Muscle layer of duodenum (tissue), 2 donors: ENCODE measurements around the gene GABBR1.
"Not testable (repeated sequence)": the region's sequence is repeated elsewhere in the genome, so short reads cannot be mapped to it uniquely, and the experiment has no call there.

Experiments used
- H3K27ac ChIP-seq: one replicate; pipeline ENCODE4 v1.7.0; 2013; ENCODE audit warnings: mild to moderate bottlenecking, low read length
- H3K27me3 ChIP-seq: one replicate; pipeline ENCODE4 v1.7.0; 2013; ENCODE audit warnings: low read depth, mild to moderate bottlenecking, control low read depth, low read length
- H3K36me3 ChIP-seq, 2 donors: one replicate each; pipeline ENCODE4 v1.7.0; 2013; ENCODE audit warnings: low read length in 2 of 2, control low read depth in 1 of 2, mild to moderate bottlenecking in 1 of 2; ENCODE audit not compliant: insufficient read depth in 2 of 2, control insufficient read depth in 1 of 2
- H3K4me1 ChIP-seq, 2 donors: one replicate each; pipeline ENCODE4 v1.7.0; 2013; ENCODE audit warnings: low read length in 2 of 2, mild to moderate bottlenecking in 2 of 2, control low read depth in 1 of 2, moderate library complexity in 1 of 2; ENCODE audit not compliant: insufficient read depth in 2 of 2, control insufficient read depth in 1 of 2
- H3K4me3 ChIP-seq, 2 donors: one replicate each; pipeline ENCODE4 v1.7.0; 2013; ENCODE audit warnings: low read length in 2 of 2, low read depth in 1 of 2, mild to moderate bottlenecking in 1 of 2
- H3K9me3 ChIP-seq, 2 donors: one replicate each; pipeline ENCODE4 v1.7.0; 2013; ENCODE audit warnings: low read length in 2 of 2, control low read depth in 1 of 2, mild to moderate bottlenecking in 1 of 2; ENCODE audit not compliant: control insufficient read depth in 1 of 2
- donor health status: healthy.

GABBR1 gene

GRCh38 chr6:29671026-29671425, 38.0 kb upstream of the GABBR1 start:
- Histone ChIP-seq H3K4me3 (no peak overlapping the region), H3K9me3 (no peaks in the 10 kb centered on the region), H3K36me3 (no peaks in the 10 kb centered on the region), H3K27ac (no peak overlapping the region), H3K27me3 (no peaks in the 10 kb centered on the region), H3K4me1 (no peaks in the 10 kb centered on the region)

DNA sequence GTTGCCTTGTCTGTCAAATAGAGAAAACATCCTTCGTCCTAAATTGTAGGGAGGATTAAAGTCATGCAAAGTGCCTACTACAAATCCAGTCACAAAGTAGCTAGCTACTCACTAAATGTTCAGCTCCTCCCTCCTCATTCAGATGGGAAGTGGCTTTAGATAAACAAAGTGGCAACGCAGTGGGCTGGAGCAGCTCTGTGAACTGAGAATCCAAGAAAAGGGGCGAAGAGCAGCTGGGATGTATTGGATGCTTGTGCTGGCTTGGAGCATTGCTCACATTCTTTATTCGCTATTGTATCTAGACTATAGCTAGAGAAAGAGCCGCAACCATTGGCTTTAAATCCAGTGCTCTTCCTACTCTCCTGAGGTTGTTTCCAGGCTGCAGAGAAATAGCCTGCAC, 34.2 kb upstream of the GABBR1 start:
- Histone ChIP-seq H3K9me3 (no peaks in the 10 kb centered on the region), H3K4me3 (no peak overlapping the region), H3K27ac (no peak overlapping the region), H3K27me3 (no peaks in the 10 kb centered on the region), H3K4me1 (no peaks in the 10 kb centered on the region), H3K36me3 (no peaks in the 10 kb centered on the region)

DNA sequence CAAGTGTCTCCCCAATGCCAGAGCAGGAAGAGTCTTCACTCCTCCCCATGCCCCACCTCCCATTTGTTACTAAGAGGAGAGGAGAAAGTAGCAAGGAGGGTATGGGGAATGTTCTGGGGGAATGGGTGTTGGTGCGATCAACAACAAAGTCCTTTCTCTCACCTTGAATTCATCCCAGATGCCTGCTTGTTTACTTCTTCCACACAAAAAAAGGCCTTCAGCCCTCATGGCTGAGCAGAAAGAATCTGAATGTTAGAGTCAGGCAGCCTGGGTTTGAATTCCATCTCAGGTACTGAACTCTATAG, 33.8 kb upstream of the GABBR1 start:
- no peak overlapping the region for H3K27ac ChIP-seq

DNA sequence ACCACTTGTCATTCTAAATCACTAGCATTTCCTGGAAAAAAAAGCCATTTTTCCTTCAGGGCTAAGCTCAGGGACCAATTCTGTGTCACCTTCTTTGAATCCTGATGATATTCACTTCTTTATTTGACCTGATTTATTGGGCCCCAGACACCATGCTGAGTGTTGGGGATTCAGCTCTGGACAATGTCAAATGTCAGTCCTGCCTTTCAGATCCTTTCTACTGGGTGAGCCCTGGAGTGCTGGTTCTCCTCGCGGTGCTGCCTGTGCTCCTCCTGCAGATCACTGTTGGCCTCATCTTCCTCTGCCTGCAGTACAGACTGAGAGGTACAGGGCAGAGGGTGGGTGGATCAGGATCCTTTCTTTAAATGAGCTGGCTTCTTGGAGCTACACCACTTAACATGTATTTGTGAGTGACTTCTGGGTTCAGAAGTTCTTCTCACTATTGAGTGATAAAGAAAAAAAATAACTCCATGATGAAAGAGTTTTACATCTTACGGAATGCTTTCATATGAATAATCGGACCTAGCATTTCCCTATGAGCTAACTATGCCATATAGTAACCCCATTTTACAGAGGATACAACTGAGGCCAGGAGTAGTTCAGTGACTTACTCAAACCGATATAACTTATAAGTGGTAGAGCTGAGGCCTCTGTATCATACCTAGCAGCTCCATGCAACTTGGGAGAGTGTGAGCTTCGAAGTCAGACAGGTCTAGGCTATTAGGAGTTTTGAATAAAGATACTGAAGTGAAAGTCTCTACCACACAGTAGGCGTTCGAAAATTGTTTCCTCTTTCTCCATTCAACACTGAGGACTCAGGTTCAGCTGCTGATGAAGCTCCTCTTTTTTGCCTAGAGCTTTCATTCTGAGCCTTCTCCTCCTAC, 33.2 kb upstream of the GABBR1 start:
- no peaks in the 10 kb centered on the region for H3K9me3 ChIP-seq
- H3K4me1 ChIP-seq: no peaks in the 10 kb centered on the region
- no peak overlapping the region for H3K27ac ChIP-seq
- H3K4me3 ChIP-seq: no peak overlapping the region
- H3K36me3 ChIP-seq: no peaks in the 10 kb centered on the region
- no peaks in the 10 kb centered on the region for H3K27me3 ChIP-seq

More for the DNA sequence above, 33.8 kb upstream of the GABBR1 start:
- Histone ChIP-seq H3K4me3 (no peak overlapping the region), H3K36me3 (no peaks in the 10 kb centered on the region), H3K9me3 (no peaks in the 10 kb centered on the region), H3K4me1 (no peaks in the 10 kb centered on the region), H3K27me3 (no peaks in the 10 kb centered on the region)

- H3K36me3 ChIP-seq: no peaks in the 10 kb centered on the region
- no peaks in the 10 kb centered on the region for H3K9me3 ChIP-seq
- H3K4me1 ChIP-seq: no peaks in the 10 kb centered on the region
- no peak overlapping the region for H3K4me3 ChIP-seq
- H3K27me3 ChIP-seq: no peaks in the 10 kb centered on the region
- H3K27ac ChIP-seq: no peak overlapping the region
Measured at GRCh38 chr6:29663300-29664042, 30.5 kb upstream of the GABBR1 start.

DNA sequence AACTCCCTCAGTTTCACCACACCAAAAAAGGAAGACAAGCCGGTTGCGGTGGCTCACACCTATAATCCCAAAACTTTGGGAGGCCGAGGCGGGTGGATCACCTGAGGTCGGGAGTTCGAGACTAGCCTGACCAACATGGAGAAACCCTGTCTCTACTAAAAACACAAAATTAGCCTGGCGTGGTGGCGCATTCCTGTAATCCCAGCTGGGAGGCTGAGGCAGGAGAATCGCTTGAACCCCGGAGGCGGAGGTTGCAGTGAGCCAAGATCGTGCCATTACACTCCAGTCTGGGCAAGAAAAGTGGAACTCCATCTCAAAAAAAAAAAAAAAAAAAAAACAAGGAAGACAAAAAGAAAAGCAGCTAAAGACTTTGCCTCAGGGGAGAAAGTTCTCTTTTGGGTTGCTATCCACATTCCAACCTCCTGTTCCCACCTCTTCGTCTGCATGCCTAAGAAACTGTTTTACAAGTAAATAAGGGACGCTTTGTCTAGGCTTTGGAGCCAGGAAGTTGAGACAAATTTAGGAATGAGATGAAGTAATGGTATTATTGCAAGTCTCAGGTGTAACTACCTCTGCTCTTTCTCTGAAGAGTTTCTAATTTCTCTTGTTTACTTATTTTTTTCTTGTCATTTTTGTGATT, 28.6 kb upstream of the GABBR1 start:
- not testable (repeated sequence) for H3K27me3 ChIP-seq, H3K4me3 ChIP-seq, H3K36me3 ChIP-seq, H3K27ac ChIP-seq, H3K9me3 ChIP-seq, H3K4me1 ChIP-seq

GRCh38 chr6:29661071-29661470, 28.1 kb upstream of the GABBR1 start:
- Histone ChIP-seq H3K4me3 (no peak overlapping the region), H3K9me3 (no peaks in the 10 kb centered on the region), H3K36me3 (no peaks in the 10 kb centered on the region), H3K4me1 (no peaks in the 10 kb centered on the region), H3K27me3 (no peaks in the 10 kb centered on the region), H3K27ac (no peak overlapping the region)

DNA sequence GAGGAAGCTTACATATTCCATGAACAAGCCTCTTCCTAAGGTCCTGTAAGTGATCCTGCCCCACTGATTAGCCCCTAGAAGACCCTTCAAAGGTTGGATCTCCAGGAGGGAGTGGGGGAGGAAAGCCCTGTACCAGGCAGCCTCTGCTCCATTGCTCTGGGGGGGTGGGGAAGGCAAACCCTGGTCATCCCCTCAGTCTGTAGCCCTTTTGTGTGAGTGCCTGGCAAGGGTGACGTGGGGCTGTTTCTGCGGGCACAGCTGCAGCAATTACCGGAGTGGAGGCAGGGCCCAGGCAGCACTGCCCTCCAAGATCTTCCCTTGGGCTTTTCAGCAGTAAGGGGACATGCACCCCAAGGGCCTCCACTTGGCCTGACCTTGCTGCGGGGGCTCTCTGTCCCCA, 23.8 kb upstream of the GABBR1 start, which contains the start of gene MOG:
TSS of gene MOG (plus strand) at position 295 of the 400 bp plus-strand sequence. CDS start 118 bp downstream, outside the sequence.
- Histone ChIP-seq H3K9me3 (no peaks in the 10 kb centered on the region), H3K4me3 (no peak within 1 kb of the TSS), H3K27ac (no peak within 1 kb of the TSS), H3K4me1 (no peaks in the 10 kb centered on the region), H3K27me3 (no peaks in the 10 kb centered on the region), H3K36me3 (no peaks in the 10 kb centered on the region)

DNA sequence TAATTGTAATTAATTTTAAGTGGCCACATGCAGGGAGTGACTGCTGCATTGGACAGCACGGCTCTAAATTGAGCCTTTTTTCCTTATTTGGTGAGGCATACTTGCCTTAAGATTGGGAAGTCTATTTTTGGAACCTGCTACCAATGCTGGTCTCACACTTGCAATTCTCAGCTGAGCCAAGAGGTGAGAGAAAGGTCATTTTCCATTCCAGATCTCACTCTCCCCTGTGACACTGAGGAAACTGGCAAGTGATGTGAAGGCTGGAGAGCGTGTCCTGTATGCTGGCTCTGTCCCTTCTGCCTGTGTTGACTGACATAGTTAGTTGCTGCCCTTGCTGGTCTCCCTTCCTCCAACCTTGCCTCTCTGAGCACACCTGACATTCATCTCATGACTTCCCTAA, 23.2 kb upstream of the GABBR1 start:
- H3K4me3 ChIP-seq: no peak overlapping the region
- H3K27ac ChIP-seq: no peak overlapping the region
- H3K4me1 ChIP-seq: no peaks in the 10 kb centered on the region
- H3K9me3 ChIP-seq: no peaks in the 10 kb centered on the region
- no peaks in the 10 kb centered on the region for H3K36me3 ChIP-seq
- no peaks in the 10 kb centered on the region for H3K27me3 ChIP-seq

DNA sequence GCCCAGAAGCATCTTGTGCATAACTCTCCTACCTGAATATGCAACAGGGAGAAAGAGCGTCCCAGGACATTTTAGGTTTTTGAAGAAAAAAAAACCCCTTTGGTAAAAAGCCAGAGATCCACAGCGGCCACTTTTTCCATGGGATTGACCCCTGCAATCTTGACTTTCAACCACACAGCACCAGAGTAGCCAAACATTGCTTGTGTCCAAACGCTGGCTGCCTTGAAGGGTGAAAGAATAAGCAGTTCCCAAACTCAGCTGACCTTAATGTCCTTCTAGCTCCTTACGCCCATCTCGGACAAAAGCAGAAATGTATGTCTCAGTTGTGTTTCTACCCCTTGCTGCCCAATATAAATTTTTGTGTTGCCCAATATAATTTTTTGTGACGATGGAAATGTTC, 22.7 kb upstream of the GABBR1 start:
- Histone ChIP-seq H3K36me3 (no peaks in the 10 kb centered on the region), H3K27ac (no peak overlapping the region), H3K4me1 (no peaks in the 10 kb centered on the region), H3K9me3 (no peaks in the 10 kb centered on the region), H3K27me3 (no peaks in the 10 kb centered on the region), H3K4me3 (no peak overlapping the region)

- Histone ChIP-seq H3K36me3 (no peaks in the 10 kb centered on the region), H3K9me3 (no peaks in the 10 kb centered on the region), H3K4me1 (no peaks in the 10 kb centered on the region), H3K4me3 (no peak overlapping the region), H3K27me3 (no peaks in the 10 kb centered on the region), H3K27ac (no peak overlapping the region)
Measured at GRCh38 chr6:29653452-29654038, 20.6 kb upstream of the GABBR1 start.
